AG20443 (cell line): ENCODE data around the gene EPHA4.

Source experiments
- DNase-seq: peaks from one replicate; pipeline ENCODE4 v3.0.0; 2012; ENCODE audit warnings: low spot score, mixed read lengths

Gene EPHA4

DNA sequence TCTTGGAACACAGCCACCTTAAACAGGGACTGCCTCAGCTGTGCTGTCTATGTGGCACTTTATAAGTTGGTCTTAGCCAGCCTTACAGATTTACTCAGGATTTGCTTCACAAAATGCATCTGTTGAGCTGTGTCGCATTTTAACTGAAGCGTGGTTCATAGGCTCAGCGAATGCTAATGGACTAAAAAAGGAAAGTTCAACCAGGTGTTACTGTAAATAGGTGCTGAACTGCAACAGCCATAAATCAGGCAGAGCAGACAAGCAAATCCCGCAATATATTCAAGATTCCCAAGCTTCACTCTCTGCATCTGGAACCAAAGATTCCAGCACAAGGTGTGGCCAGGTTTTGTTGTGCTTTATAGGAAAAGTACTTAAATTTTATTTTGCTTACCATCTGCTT is 130.0 kb downstream of the EPHA4 start:
- no peak for DNase-seq

DNA sequence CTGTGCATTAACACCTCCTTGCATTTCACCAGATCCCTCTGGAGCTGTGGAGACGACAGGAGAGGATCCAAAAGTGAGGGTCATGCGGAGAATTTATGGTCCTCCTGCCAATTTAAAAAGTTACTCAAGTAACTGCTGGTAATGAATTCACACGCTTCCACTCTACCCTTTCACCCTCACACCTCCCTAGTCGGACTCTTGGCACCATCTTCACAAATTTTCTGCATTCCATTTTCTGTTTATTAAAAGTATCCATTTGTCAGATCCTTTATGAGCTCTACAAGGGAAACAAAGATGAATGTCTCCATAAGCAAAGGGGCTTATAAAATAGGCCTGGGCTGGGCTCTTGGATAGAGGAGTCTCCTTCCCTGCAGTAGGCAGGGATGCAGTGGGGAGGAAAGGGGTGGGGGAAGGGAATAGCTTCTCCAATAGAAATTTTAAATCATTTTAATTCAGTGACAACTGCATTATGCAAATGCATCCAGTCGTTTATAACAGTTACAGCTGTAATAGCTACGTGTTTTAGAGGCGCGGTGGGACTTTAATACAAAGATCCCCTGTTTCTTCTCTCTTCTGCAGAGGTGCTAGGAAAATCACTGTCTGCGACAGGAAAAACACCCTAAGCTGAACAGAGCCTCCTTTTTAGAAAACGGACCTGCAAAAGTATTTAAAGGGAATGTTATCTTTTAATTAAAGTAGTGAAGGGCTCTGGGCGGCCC is 132.2 kb downstream of the EPHA4 start:
- no peak for DNase-seq

DNA sequence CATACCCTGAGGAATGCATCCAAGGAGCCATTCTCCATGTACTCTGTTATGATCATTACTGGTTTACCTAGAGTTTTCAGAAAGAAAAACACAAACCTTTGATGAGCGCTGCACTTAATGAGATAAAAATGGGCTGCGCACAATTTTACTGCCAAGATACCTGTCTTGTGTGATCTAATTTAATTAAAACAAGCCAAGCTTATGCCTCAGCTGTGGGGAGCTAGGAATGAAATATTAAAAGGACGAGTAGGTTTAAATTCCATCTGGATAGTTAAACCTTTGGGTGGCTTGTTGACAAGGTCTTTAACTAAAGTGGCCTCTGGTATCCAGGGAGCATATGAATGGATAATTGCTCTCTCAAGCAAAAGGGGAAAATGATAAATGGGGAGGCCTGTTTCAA is 135.0 kb downstream of the EPHA4 start:
- DNase-seq, result no peak

DNA sequence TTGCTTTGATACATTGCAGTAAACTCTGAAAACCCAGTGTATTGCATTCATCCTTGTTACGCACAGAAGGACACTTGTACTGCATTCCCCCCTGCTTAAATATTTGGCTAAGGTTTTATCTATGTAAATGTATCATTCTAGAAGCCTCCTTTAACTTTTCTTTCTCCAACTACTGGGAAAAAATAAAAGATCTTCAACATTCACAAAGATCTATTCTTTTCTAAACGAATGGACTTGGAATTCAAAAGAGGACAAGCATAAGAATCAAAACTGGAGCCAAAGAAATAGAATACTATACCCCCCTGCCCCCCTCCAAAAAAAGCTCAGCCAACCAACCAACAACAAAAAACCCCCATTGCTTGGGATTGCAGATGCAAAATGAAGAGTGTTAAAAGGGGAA is 136.9 kb downstream of the EPHA4 start:
- no peak for DNase-seq

DNA sequence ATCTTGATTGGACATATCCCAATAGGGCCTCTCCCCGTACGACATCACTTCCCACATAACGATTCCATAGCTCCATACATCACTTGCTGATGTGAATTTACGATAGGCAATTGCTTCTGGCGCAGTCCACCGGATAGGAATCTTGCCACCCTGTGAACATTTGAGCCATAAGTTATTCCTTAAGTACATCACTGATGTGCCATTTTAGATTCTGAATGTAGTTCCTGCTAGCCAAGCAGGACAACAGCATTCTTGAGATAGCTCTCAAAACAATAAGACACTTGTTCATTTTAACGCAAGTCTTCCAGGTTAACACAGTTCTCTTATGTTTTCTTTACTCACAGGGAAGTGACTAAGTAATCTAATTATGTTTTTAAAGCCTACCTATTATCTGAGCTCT is 138.0 kb downstream of the EPHA4 start:
- DNase-seq, result no peak

DNA sequence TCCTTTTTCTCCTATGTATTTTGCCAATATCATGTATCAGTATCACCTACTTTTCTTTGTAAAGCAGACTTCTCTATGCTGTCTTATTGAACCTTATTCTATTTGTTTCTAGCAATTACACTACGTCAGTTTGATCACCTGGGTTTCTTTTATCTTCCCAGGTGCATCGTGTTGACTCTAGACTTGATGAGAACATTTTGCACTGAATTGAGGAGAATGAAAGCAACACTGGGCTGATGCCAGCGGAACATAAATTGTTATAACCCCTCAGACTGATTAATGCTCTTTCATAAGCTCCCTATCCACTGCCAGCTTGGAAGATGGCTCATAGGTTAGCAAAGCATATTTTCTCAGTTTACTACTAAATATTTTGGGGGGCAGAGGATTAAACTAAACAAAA is 140.6 kb downstream of the EPHA4 start:
- DNase-seq, result no peak

DNA sequence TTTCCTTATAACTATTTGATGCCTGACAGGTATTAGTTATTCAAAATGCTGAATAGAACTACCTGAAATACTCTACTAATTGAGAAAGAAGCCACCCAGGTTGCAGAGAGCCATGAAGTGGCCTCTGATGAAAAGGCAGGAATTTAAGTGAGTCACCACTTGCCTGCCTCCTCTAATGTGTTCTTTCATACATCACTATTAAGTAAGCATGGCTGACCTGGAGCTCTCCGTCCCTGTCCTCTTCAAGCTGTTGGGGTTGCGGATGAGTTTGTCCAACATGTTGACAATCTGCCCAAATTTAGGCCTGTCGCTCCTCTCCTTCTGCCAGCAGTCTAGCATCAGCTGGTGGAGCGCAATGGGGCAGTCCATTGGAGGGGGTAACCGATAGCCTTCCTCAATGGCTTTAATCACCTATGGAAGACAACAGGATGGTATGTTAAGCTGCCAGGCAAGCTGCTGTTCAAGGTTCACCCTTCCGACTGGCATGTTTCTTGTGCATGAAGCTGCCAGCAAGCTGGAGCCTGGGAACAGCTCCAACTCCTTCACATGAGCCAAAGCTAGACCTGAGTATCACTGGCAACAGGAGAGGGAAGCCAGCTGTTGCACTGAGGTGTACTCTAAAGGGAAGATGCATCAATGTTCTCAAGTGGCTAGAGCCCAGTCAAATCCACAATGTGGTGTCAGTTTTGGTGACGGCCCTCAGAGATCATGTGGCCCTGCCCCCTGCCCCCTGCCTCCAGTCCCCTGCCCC is 142.2 kb downstream of the EPHA4 start:
- peak; percentile 20 for DNase-seq

DNA sequence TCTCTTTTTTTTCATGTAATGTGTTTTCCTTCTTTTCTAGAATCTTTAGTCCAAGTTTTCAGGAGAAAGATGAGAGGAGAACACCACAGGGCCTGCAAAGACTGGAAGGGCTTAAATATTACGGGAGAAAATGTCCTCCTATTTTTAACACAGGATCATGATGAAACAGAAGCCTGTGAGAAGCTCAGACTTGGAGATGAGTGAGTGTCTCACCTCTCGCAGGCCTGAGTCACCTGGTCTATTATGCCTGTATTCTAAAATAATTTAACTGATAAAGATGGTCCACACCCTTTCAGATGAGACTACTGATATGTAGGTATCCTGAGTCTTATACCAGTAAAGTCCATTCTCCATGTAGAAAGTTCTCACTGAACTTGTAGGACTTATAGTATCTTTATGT is 143.2 kb downstream of the EPHA4 start:
- DNase-seq, result no peak

DNA sequence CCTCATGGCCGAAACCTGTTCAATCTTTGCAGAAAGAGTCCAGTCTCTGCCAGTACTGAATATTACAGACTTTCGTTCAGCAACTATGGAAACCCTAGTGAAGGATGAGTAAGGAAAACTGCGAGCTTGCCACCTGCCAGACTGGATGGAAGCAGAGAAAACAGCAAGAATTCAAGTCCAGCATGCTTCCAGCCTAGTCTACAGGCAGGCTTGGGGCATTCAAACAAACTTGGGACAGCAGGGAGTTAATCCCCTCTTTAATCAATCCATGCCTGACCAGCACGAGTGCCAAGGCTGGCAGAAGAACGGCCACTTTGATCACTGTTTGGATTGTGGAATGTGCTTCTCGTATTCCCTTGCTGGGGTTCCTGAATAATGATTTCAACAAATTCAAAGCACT is 145.2 kb downstream of the EPHA4 start:
- no peak for DNase-seq

DNA sequence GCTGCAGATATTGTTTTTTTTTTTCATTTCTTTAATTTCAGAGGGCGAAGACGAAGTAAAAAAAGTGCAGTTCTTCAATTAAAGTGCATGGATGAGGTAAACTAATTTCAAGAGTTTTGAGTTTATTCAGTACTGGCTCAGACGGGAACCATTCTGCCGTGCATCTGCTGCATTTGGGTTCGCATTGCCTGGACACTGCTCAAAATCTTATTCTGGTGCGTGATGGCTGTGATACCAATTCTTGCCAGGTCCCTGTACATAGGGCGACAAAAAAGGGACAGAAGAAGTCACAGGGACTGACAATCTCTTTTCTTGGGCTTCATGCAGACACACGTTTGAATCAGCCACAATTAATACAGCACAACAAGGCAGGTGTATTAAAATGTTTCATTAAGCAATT is 146.2 kb downstream of the EPHA4 start:
- DNase-seq, result no peak

DNA sequence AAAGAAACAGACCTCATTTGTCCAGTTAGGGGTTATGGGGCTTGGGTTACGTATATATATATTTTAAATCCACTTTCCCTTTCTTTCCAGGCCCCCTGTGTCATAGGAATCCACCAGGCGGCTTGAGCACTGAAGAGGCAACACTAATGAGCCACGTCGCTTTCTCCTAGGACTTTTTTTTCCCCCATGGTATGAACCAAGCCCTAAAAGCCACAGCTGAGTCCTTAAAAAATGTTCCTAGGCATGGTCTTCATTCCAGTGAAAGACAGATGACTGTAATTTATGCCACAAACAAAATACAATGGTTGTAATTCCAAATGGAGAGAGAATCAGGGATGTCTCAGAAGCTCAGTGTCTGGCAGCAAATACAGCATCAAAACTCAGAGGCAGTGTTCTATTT is 146.8 kb downstream of the EPHA4 start:
- DNase-seq, result no peak

DNA sequence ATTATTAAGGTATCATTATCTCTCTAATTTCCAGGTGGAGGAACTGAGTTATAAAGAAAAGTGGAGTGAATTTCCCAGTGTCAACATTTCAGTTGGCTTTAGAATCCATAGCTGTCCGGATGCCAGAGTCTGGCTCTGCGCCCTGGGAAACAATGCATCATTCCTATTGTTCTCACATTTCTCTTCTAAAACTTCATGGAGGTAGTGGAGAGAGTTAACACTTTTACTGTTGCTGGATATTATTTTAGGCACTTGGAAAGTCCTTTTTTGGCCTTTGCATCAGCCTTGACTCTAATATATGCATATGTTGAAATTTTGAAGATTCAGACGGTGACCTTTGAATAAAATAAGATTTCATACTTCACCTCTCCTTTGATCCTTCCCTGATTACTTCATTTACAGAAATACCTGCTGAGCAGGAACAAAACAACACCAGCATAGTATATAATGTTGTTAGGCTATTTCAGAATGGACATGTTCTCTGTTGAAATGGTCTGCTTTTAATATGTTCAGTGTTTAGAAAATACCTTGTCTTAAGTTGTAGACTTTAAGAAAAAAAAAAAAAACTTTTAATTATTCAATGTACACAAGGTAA is 148.8 kb downstream of the EPHA4 start:
- DNase-seq, result no peak

DNA sequence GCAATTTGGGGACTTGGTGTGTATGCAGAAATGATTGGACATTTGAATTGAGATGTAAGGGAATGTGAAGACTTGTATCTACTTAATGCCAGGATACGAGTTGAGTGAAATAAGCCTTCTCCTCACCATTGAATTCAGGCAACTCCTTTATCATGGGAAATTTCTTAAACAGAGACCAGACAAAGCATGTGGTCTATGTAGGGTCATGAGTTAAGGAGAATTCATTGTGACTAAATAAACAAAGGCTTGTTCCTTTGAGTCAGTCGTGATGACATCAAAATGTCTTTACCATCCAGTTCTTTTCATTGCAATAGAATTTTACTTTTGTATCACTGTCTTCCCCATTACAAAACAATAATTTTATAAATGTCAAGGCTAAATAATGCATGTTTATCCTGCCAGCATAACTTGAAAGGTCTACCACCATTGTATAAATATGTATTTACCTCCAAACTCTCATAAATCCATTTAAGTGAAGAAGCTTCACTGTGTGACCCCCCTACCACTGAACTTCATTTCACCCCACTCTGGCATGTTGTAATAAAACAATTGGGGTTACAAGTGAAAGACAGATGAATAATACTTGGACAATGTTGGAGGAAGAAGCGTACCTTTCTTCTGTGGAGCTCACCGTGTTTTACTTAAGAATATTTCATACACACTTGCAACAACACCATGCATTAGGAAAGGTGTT is 149.4 kb downstream of the EPHA4 start:
- no peak for DNase-seq

DNA sequence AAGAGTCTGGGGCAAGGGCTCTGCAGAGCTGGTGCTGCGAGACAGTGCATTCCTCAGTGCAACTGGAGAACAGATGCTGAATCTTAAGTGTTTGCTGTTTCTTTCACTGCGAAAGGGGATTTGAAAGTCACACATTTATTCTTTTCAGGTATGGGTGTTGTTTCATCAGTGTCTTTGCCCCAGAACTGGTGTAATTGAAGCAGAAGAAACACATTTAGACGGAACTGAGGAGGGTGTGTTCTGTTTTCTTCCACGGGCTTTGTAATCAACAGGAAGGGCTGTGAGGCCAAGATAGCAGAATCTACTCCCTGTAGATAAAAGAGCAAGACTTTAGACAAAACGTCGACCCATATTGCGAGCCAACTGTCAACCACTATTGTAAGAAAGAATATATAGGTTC is 151.9 kb downstream of the EPHA4 start:
- no peak for DNase-seq

DNA sequence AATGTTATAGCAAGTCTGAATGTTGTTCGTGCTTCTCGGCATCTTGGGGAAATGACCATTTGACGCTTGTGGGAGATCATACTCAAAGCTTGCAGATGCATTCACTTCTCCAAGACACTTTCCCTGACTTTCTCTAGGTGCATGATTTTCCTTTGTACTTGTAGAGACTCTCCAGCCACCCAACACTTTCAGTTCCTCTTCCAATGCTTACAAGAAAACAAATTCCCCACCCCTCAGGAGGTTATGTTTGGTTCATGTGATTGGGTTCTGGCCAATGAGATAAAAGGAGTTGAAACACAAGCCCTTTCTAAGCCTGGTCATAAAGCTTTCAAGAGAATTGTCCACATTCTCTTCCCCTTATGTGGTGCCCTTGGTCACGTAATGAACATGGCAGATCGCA is 156.3 kb downstream of the EPHA4 start:
- no peak for DNase-seq

DNA sequence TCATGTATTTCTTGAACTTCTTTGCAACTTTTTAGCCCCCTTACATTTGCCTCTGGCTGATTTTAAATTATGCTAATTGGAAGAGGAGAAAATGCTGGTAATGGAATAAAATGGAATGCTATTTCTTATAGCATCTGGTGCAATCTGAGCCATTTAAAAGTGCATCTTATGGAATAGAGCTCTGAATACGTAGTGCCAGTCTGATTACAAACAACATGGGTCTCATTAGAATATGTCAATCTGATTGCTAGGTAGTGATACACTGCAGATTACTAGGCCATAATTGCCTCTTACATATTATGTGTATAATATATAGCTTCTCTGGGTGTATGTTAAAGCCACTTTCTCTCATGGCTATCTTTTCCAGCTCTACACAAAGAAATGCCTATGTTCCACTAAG is 159.1 kb downstream of the EPHA4 start:
- no peak for DNase-seq

DNA sequence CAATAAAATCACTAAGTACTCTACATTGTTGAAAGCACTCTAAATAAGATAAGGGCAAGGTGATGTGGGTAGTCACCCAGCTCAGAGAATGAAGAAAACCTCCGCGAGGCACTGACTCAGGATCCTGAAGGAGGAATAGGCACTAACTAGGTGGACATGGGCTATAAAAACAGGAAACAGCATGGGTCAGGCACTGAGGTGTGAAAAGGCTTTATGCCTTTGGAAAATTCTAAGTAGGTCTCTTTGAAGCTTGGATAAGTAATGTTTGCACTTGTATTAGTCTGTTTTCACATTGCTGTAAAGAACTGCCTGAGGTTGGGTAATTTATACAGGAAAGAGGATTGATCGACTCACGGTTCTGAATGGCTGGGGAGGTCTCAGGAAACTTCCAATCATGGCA is 161.6 kb downstream of the EPHA4 start:
- no peak for DNase-seq

DNA sequence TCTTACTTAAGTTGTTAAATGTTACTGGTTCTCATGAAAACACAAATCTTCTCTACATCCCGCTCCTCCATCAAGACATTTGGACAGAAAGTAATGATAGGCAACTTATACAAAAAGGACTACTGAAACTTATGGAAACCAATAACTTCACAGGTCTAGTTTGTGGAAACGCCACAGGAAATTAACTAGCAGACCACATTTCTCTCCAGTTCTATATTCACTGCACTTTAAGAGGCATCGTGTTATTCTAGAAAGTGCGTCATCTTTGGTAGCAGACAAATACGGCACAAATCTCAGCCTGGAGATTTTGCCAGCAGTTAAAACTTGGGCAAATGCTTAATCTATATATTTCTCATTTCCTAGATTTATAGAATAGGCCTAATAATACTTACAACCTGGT is 164.3 kb downstream of the EPHA4 start:
- no peak for DNase-seq

DNA sequence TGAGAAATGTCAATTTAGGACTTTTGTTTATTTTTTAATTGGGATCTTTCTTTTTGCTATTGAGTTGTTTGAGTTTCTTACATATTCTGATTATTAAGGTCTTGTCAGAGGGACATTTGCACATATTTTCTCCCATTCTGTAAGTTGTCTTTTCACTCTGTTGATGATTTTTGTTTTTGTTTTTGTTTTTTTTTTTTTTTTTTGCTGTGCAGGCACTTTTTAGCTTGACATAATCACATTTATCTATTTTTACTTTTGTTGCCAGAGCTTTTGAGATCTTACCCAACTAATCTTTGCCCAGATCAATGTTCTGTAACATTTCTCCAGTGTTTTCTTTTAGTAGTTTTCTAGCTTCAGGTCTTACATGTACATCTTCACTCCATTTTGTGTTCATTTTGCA is 166.6 kb downstream of the EPHA4 start:
- no peak for DNase-seq

DNA sequence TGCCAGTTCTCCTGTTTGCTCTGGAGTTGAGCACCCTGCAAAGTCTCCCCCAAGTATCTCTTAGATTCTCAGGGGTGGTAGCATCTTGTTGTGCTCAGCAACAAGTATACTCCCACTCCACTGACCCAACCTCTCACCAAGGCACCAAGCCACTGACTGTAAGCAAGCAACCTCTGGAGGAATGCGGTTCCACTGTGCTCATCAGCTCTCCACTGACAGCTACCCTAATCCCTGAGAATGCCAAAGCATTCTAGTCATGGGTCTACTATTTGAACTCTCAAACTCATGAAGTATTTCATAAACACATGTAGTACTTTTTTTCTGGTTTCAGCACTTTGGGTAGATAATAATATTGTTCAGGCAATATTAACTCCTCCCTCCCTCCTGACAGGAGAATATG is 170.0 kb downstream of the EPHA4 start:
- DNase-seq, result peak; percentile 63

DNA sequence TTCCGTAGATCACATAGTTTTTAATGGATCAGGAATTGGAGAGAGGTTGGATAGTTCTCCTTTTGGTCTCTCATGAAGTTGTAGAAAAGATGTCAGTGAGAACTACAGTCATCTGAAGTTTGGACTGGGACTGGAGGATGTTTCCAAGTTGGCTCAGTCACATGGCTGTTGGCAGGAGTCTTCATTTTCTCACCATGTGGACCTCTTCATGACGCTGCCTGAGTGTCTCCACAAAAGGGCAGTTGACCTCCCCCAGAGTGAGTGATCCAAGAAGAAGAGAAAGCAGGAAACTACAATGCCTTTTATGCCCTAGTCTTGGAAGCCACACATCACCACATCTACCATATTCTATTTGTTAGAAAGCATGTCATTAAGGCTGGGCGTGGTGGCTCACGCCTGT is 171.7 kb downstream of the EPHA4 start:
- no peak for DNase-seq

DNA sequence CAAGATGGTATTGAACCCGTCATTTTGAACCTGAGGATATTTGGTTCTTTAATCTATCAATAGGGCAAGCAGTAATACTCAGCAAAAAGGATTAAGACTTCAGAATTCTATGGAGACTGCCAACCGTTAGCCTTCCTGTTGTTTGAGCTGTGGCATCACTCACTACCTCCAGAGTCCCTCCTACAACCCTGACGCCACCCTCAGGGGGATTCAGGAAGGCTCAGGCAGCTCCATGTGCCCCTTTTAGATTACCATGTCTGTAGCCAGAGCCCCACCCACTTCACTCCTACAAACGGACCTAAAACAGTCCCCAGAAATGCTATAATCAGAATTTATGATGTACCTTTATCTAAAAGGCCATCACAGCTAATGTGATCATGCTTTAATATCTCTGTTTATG is 172.9 kb downstream of the EPHA4 start:
- DNase-seq, result no peak

DNA sequence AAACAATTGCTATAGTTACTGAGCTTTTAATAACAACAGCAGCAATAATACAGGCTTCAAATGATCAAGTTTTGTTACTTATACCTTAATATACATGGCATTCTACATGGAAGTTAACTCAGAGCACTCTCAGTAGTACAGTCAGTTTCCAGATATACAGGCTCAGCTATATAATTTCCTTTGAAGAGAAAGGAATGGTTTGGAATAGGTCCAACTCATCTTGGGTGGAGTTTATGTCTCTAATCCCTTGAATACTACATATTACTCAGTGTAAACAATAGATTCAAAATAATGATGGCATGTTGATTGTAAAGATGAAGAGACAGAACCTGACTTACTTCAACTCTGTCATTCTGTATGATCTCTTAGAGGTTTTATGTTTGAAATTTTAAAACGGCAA is 174.9 kb downstream of the EPHA4 start:
- DNase-seq, result no peak
